NCI-H69 (cell line): ENCODE results near the gene TAAR2.
"Not testable (repeated sequence)": the region's sequence is repeated elsewhere in the genome, so short reads cannot be mapped to it uniquely, and the experiment has no call there.

Experiments used
- DNase-seq: peaks from one replicate; lab custom pipeline; 2025; lab: John Stamatoyannopoulos, UW

TAAR2 gene

GRCh38 chr6:132612449-132613108 lies 11.5 kb downstream of the TAAR2 start:
- DNase-seq, result no peak

GRCh38 chr6:132611616-132612015 lies 12.5 kb downstream of the TAAR2 start:
- DNase-seq, result no peak

- no peak for DNase-seq
These were observed 16.4 kb downstream of the TAAR2 start for GRCh38 chr6:132607544-132608233.

GRCh38 chr6:132604635-132605152 lies 19.4 kb downstream of the TAAR2 start:
- DNase-seq, result no peak

GRCh38 chr6:132600900-132601299 lies 23.2 kb downstream of the TAAR2 start:
- not testable (repeated sequence) for DNase-seq

- peak; percentile 10 for DNase-seq
These were observed 25.6 kb downstream of the TAAR2 start for GRCh38 chr6:132598473-132598872.

- no peak for DNase-seq
These were observed 27.9 kb downstream of the TAAR2 start for GRCh38 chr6:132596201-132596600.

- no peak for DNase-seq
These were observed 31.2 kb downstream of the TAAR2 start for GRCh38 chr6:132592855-132593254.

GRCh38 chr6:132590362-132590761 lies 33.7 kb downstream of the TAAR2 start:
- DNase-seq, result no peak

- no peak for DNase-seq
These were observed 34.6 kb downstream of the TAAR2 start, which contains the start of gene TAAR5 for GRCh38 chr6:132589454-132589853. TAAR5 (minus strand) TSS chr6:132589741; CDS start chr6:132589686, 55 bp downstream.

- DNase-seq, result no peak
These were observed 36.7 kb downstream of the TAAR2 start for GRCh38 chr6:132587424-132587823.

GRCh38 chr6:132584698-132585097 lies 39.4 kb downstream of the TAAR2 start:
- no peak for DNase-seq

- no peak for DNase-seq
These were observed 52.3 kb downstream of the TAAR2 start for GRCh38 chr6:132571774-132572173.

GRCh38 chr6:132570221-132570777 lies 53.8 kb downstream of the TAAR2 start, which contains the start of gene TAAR6:
TAAR6 (plus strand) TSS chr6:132570322; CDS start chr6:132570322, 0 bp downstream.
- DNase-seq, result no peak

GRCh38 chr6:132569170-132569569 lies 54.9 kb downstream of the TAAR2 start:
- DNase-seq, result no peak

GRCh38 chr6:132568611-132569010 lies 55.5 kb downstream of the TAAR2 start:
- no peak for DNase-seq

- DNase-seq, result no peak
These were observed 56.5 kb downstream of the TAAR2 start for GRCh38 chr6:132567566-132567965.
